GM19397 (cell line): Measurements from ENCODE around the gene SNX25.
A peak's percentile ranks its signal among the peaks of the same experiment; 100 is the strongest.
"Not testable (repeated sequence)": the region's sequence is repeated elsewhere in the genome, so short reads cannot be mapped to it uniquely, and the experiment has no call there.

Experiments used
- ATAC-seq: cut with Tn5 transposase; IDR thresholded peaks from one replicate; pipeline ENCODE4 v1.9.1; 2021; ENCODE audit warnings: mild to moderate bottlenecking, moderate library complexity; ENCODE audit not compliant: unreplicated experiment

Gene SNX25

GRCh38 chr4:185296665-185297460 lies 87.5 kb downstream of the SNX25 start:
- ATAC-seq = no peak

- no peak for ATAC-seq
These were observed 89.5 kb downstream of the SNX25 start for GRCh38 chr4:185298728-185299430.

GRCh38 chr4:185304541-185304940 lies 95.1 kb downstream of the SNX25 start:
- ATAC-seq = no peak

GRCh38 chr4:185304944-185305690 lies 95.7 kb downstream of the SNX25 start:
- ATAC-seq = peak; percentile 37

GRCh38 chr4:185305979-185306442 lies 96.6 kb downstream of the SNX25 start:
- no peak for ATAC-seq

GRCh38 chr4:185307136-185307950 lies 97.9 kb downstream of the SNX25 start:
- peak; percentile 64 for ATAC-seq

- ATAC-seq = peak; percentile 44
These were observed 100.4 kb downstream of the SNX25 start for GRCh38 chr4:185309770-185310169.

- no peak for ATAC-seq
These were observed 101.9 kb downstream of the SNX25 start for GRCh38 chr4:185311113-185311888.

GRCh38 chr4:185312699-185313098 lies 103.3 kb downstream of the SNX25 start:
- no peak for ATAC-seq

- not testable (repeated sequence) for ATAC-seq
These were observed 108.1 kb downstream of the SNX25 start for GRCh38 chr4:185317462-185317861.

- ATAC-seq = no peak
These were observed 108.5 kb downstream of the SNX25 start for GRCh38 chr4:185317880-185318279.

GRCh38 chr4:185318679-185319078 lies 109.3 kb downstream of the SNX25 start:
- ATAC-seq = no peak

- no peak for ATAC-seq
These were observed 113.4 kb downstream of the SNX25 start for GRCh38 chr4:185322803-185323202.

- ATAC-seq = no peak
These were observed 114.2 kb downstream of the SNX25 start for GRCh38 chr4:185323606-185324005.

GRCh38 chr4:185324361-185324760 lies 115.0 kb downstream of the SNX25 start:
- ATAC-seq = not testable (repeated sequence)

- not testable (repeated sequence) for ATAC-seq
These were observed 116.3 kb downstream of the SNX25 start for GRCh38 chr4:185325721-185326120.

- no peak for ATAC-seq
These were observed 119.2 kb downstream of the SNX25 start for GRCh38 chr4:185328586-185328985.

GRCh38 chr4:185329879-185330510 lies 120.6 kb downstream of the SNX25 start:
- not testable (repeated sequence) for ATAC-seq
